Measurements from ENCODE around the gene OPCML.

The OPCML gene

DNA sequence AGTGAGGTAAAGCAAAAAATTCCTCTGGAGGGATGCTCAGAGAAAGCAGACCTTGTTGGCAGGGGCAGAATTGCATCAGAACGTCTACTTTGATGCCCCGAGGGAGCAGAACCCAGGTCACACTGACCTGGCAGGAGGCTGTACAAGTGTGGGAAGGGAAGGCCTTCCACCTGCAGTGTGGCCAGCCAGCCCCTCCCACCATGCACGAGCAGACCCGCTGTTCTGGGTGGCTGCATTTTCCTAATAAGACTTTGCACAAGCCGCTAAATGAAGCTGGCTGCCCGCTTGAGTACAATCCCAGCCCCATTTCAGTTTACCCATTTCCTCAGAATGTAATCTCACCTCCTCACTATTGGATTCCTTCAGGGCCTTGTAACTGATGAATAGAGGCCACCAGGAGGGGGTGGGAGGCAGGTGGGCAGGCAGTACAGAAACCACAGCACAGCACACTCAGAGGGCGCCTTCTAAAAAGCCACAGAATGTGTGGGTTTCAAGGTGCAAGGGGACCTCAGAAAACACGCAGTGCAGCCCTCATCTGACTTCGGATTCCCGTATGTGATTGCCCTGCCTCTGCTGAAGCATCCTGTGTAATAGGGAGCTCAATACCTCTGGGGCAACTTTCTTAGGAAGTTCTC, 316.6 kb downstream of the OPCML start:
- no peak for ATAC-seq
- TF ChIP-seq ZNF8 (CRISPR knock-in tag; IDR thresholded peaks at IDR 0.05): no peak
- TF ChIP-seq ZC3H10 (CRISPR knock-in tag; IDR thresholded peaks at IDR 0.05): no peak

- TF ChIP-seq CSDC2 (CRISPR knock-in tag; IDR thresholded peaks at IDR 0.05) (no peak), ESRRG (CRISPR knock-in tag; IDR thresholded peaks at IDR 0.05) (no peak), ARNTL (CRISPR knock-in tag; IDR thresholded peaks at IDR 0.05; ENCODE audit: borderline replicate concordance, low read depth) (no peak), ZNF8 (CRISPR knock-in tag; IDR thresholded peaks at IDR 0.05) (no peak), SNAI2 (CRISPR knock-in tag; IDR thresholded peaks at IDR 0.05) (no peak)
- ATAC-seq: no peak
Measured at GRCh38 chr11:133214646-133215045, 317.7 kb downstream of the OPCML start.

- ATAC-seq: no peak
- TF ChIP-seq ESRRG (CRISPR knock-in tag; IDR thresholded peaks at IDR 0.05) (no peak), PPARA (CRISPR knock-in tag; IDR thresholded peaks at IDR 0.05; ENCODE audit: borderline replicate concordance) (no peak), TOX (CRISPR knock-in tag; IDR thresholded peaks at IDR 0.05; ENCODE audit: borderline replicate concordance) (no peak), CREB5 (CRISPR knock-in tag; IDR thresholded peaks at IDR 0.05; ENCODE audit: low read depth) (no peak), PATZ1 (CRISPR knock-in tag; IDR thresholded peaks at IDR 0.05; ENCODE audit: borderline replicate concordance) (no peak), BACH2 (CRISPR knock-in tag; IDR thresholded peaks at IDR 0.05; ENCODE audit: borderline replicate concordance) (no peak), TCF4 (CRISPR knock-in tag; IDR thresholded peaks at IDR 0.05; ENCODE audit: borderline replicate concordance) (no peak), CSRNP3 (CRISPR knock-in tag; IDR thresholded peaks at IDR 0.05) (no peak), ISL1 (CRISPR knock-in tag; IDR thresholded peaks at IDR 0.05) (no peak), ZFP30 (CRISPR knock-in tag; IDR thresholded peaks at IDR 0.05) (no peak), ZFP3 (CRISPR knock-in tag; IDR thresholded peaks at IDR 0.05) (no peak), ZNF8 (CRISPR knock-in tag; IDR thresholded peaks at IDR 0.05) (no peak), CSDC2 (CRISPR knock-in tag; IDR thresholded peaks at IDR 0.05) (no peak), RARB (CRISPR knock-in tag; IDR thresholded peaks at IDR 0.05) (no peak), ZC3H10 (CRISPR knock-in tag; IDR thresholded peaks at IDR 0.05) (no peak), GLIS3 (CRISPR knock-in tag; IDR thresholded peaks at IDR 0.05) (no peak)
- TF ChIP-seq, protein P1, sequence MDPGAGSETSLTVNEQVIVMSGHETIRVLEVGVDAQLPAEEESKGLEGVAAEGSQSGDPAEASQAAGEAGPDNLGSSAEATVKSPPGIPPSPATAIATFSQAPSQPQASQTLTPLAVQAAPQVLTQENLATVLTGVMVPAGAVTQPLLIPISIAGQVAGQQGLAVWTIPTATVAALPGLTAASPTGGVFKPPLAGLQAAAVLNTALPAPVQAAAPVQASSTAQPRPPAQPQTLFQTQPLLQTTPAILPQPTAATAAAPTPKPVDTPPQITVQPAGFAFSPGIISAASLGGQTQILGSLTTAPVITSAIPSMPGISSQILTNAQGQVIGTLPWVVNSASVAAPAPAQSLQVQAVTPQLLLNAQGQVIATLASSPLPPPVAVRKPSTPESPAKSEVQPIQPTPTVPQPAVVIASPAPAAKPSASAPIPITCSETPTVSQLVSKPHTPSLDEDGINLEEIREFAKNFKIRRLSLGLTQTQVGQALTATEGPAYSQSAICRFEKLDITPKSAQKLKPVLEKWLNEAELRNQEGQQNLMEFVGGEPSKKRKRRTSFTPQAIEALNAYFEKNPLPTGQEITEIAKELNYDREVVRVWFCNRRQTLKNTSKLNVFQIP (CRISPR knock-in tag; IDR thresholded peaks at IDR 0.05; ENCODE audit: borderline replicate concordance, low read depth): no peak
- TF ChIP-seq, protein P2, sequence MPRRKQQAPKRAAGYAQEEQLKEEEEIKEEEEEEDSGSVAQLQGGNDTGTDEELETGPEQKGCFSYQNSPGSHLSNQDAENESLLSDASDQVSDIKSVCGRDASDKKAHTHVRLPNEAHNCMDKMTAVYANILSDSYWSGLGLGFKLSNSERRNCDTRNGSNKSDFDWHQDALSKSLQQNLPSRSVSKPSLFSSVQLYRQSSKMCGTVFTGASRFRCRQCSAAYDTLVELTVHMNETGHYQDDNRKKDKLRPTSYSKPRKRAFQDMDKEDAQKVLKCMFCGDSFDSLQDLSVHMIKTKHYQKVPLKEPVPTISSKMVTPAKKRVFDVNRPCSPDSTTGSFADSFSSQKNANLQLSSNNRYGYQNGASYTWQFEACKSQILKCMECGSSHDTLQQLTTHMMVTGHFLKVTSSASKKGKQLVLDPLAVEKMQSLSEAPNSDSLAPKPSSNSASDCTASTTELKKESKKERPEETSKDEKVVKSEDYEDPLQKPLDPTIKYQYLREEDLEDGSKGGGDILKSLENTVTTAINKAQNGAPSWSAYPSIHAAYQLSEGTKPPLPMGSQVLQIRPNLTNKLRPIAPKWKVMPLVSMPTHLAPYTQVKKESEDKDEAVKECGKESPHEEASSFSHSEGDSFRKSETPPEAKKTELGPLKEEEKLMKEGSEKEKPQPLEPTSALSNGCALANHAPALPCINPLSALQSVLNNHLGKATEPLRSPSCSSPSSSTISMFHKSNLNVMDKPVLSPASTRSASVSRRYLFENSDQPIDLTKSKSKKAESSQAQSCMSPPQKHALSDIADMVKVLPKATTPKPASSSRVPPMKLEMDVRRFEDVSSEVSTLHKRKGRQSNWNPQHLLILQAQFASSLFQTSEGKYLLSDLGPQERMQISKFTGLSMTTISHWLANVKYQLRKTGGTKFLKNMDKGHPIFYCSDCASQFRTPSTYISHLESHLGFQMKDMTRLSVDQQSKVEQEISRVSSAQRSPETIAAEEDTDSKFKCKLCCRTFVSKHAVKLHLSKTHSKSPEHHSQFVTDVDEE (CRISPR knock-in tag; IDR thresholded peaks at IDR 0.05): no peak
Measured at GRCh38 chr11:133212201-133212600, 320.1 kb downstream of the OPCML start.

Measured in SK-N-SH treated with all-trans-retinoic acid at 6 μM for 48 hours (cell line).